Fibroblast of pulmonary artery (primary cell): Measurements from ENCODE around the gene CTU2.

ENCODE experiments used
- DNase-seq: peaks from one replicate; pipeline ENCODE4 v3.0.0-alpha.2; 2010; ENCODE audit warnings: low read depth
- H3K4me3 ChIP-seq: replicated peaks from 2 replicates; pipeline ENCODE4 v1.5.1; 2011; ENCODE audit warnings: low read depth, mild to moderate bottlenecking, control low read depth, low read length, moderate library complexity
- TF ChIP-seq, protein P1 (sequence below): IDR thresholded peaks from 2 replicates; pipeline ENCODE4 v1.5.1; 2011; ENCODE audit warnings: mild to moderate bottlenecking, control low read depth, low read length, inconsistent platforms; ENCODE audit errors: missing control alignments

The CTU2 gene

DNA sequence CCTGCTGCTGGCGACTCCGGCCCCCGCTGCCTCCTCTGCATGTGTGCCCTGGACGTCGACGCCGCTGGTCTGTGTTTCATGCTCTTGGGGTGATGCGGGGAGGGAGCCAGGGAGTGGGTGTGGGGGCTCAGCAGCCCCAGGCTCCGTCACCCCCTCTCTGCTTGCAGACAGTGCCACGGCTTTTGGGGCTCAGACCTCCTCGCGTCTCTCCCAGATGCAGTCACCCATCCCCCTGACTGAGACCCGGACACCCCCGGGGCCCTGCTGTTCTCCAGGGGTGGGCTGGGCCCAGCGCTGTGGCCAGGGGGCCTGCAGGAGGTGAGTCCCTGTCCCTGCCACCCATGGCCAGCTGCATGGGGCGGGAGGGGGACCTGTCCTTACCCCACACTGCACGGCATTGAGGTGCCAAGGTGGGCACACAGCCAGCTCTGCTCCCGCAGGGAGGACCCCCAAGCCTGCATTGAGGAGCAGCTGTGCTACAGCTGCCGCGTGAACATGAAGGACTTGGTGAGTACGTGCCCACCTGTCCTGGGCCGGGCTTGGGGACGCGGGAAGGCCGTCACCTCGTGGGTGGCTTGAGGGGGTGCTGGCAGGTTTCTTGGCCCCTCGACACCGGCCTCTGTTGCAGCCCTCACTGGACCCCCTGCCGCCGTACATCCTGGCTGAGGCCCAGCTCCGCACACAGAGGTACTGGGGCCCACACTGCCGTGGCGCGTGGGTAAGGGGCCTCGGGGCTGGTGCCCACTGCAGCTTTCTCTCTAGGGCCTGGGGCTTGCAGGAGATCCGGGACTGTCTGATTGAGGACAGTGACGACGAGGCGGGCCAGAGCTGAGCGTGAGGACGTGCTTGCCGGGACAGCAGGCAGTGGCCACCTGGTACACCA, 8.4 kb downstream of the CTU2 start:
- TF ChIP-seq, protein P1, sequence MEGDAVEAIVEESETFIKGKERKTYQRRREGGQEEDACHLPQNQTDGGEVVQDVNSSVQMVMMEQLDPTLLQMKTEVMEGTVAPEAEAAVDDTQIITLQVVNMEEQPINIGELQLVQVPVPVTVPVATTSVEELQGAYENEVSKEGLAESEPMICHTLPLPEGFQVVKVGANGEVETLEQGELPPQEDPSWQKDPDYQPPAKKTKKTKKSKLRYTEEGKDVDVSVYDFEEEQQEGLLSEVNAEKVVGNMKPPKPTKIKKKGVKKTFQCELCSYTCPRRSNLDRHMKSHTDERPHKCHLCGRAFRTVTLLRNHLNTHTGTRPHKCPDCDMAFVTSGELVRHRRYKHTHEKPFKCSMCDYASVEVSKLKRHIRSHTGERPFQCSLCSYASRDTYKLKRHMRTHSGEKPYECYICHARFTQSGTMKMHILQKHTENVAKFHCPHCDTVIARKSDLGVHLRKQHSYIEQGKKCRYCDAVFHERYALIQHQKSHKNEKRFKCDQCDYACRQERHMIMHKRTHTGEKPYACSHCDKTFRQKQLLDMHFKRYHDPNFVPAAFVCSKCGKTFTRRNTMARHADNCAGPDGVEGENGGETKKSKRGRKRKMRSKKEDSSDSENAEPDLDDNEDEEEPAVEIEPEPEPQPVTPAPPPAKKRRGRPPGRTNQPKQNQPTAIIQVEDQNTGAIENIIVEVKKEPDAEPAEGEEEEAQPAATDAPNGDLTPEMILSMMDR = no peak
- H3K4me3 ChIP-seq = no peak overlapping the region
- no peak for DNase-seq

GRCh38 chr16:88715312-88716190, 9.2 kb downstream of the CTU2 start:
- no peak for DNase-seq
- TF ChIP-seq, protein P1 = no peak
- no peak overlapping the region for H3K4me3 ChIP-seq

DNA sequence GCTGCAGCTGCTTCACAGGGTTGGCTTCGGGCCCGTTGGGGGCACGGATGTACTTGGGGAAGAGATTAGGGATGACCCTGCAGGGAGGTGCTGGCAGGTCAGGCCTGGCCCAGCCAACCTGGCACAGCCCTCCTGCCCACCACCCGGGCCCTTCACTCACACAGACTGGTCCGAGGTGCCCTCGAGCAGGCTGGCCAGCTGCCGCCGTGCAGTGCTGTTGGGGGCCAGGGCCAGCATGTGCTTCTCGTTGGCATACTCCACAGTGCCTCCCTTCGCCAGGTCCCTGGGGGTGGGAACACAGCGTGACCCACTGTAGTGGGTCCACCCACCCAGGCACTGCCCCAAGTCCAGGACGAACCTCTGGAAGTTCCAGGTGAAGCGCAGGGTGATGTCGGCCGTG, 9.9 kb downstream of the CTU2 start:
- TF ChIP-seq, protein P1 = no peak
- DNase-seq = no peak
- no peak overlapping the region for H3K4me3 ChIP-seq

- no peak for DNase-seq
- no peak overlapping the region for H3K4me3 ChIP-seq
- TF ChIP-seq, protein P1 = no peak
Observed at GRCh38 chr16:88716601-88717001, 10.3 kb downstream of the CTU2 start.

DNA sequence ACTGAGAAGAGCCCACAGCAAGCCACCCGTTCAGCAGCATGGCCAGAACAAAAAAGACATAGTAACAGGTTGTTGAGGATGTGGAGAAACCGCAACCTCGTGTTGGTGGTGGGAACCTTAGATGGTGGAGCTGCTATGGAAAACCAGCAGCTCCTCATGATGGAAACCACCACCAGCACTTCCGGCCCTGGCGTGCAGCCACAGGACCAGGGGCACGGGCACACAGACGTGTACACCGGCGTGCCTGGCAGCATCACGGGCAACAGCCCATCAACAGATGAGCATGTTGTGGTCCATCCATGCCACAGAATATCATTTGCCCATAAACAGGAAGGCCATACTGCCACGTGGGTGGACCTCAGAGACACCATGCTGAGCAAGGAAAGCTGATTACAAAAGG, 11.9 kb downstream of the CTU2 start:
- no peak for DNase-seq
- TF ChIP-seq, protein P1 = no peak
- no peak overlapping the region for H3K4me3 ChIP-seq

DNA sequence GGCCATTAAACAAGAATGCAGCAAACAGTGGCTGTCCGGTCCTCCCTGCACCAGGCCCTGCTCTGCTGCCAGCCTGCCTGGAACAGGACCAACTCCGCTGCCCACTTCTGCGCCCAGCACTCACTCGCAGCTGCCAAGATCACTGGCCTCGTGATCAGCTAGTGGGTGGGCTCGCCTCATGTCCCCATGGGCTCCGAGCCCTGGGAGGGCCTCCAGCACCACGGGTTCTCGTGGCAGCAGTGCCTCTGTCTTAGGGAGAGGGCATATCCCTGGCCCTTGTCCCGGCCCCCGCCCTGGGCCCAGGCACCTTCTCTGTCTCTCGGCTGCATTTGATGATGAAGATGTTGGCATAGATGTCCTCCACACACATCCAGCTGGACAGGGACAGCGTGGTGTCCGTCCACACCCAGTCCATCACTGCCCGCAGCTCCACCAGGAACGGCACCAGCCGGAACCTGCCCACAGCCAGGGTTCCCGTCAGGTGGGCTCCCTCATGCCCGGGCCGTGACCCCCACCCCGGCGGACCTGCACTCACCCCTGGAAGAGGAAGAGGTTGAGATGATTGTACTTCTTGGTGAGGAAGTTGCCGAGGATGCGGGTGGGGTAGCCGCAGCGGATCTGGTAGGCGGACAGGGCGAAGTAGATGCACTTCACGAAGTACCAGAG, 13.1 kb downstream of the CTU2 start:
- no peak overlapping the region for H3K4me3 ChIP-seq
- TF ChIP-seq, protein P1 = no peak
- no peak for DNase-seq
